ENCODE measurements around the gene SELE. TPM values are rescaled to one million over a fixed set of nuclear protein-coding genes. Genes with fewer than 3 reads are reported as not detected.
"Not testable (repeated sequence)": the region's sequence is repeated elsewhere in the genome, so short reads cannot be mapped to it uniquely, and the experiment has no call there.

Gene SELE
- total and polyA plus RNA-seq, 8 donors, result 0.51 to 3.1 (median 0.69) TPM; not detected in 1

DNA sequence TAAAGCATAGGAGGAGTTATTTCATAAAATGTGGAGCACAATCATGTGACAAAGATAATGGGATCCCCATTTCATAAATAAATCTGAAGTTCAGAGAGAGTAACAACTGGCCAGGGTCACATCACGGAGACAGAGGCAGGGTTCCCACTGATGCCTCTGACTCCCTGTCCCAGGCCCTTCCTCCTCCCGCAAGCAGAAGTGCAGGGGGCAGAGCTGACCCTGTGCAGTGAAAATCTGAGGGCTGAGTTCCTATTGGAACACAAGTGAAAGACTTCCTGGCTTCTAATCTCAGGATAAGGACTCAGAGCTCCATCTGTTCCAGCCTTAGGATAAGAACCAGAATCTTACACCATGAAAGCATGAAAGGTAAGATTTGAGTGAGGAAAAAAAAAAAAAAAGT lies 44.5 kb downstream of the SELE start:
- TF ChIP-seq, protein P1, sequence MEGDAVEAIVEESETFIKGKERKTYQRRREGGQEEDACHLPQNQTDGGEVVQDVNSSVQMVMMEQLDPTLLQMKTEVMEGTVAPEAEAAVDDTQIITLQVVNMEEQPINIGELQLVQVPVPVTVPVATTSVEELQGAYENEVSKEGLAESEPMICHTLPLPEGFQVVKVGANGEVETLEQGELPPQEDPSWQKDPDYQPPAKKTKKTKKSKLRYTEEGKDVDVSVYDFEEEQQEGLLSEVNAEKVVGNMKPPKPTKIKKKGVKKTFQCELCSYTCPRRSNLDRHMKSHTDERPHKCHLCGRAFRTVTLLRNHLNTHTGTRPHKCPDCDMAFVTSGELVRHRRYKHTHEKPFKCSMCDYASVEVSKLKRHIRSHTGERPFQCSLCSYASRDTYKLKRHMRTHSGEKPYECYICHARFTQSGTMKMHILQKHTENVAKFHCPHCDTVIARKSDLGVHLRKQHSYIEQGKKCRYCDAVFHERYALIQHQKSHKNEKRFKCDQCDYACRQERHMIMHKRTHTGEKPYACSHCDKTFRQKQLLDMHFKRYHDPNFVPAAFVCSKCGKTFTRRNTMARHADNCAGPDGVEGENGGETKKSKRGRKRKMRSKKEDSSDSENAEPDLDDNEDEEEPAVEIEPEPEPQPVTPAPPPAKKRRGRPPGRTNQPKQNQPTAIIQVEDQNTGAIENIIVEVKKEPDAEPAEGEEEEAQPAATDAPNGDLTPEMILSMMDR (IDR thresholded peaks at IDR 0.05), result no peak
- Histone ChIP-seq H3K27ac (no peak overlapping the region), H3K27me3 (no peaks in the 10 kb centered on the region), H3K9me3 (no peaks in the 10 kb centered on the region), H3K36me3 (no peaks in the 10 kb centered on the region), H3K4me1 (no peaks in the 10 kb centered on the region), H3K4me3 (no peak overlapping the region)
- 76 to 85% methylated on average over 2 of the region's 2 CpGs for WGBS, 2 donors
- FAIRE-seq (no peak), ATAC-seq (no peak), DNase-seq (no peak)
- intact Hi-C loops (cut with DNase I), result no loop called here

DNA sequence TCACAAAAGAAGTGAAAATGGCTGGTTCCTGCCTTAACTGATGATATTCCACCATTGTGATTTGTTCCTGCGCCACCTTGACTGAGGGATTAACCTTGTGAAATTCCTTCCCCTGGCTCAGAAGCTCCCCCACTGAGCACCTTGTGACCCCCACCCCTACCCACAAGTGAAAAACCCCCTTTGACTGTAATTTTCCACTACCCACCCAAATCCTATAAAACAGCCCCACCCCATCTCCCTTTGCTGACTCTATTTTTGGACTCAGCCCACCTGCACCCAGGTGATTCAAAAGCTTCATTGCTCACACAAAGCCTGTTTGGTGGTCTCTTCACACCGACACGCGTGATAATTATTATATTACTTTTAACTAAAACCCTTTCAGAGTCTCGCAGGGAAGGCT lies 45.5 kb downstream of the SELE start:
- H3K36me3 ChIP-seq; H3K9me3 ChIP-seq; H3K27ac ChIP-seq; FAIRE-seq; intact Hi-C loops (cut with DNase I); H3K4me3 ChIP-seq; H3K4me1 ChIP-seq; ATAC-seq; DNase-seq; H3K27me3 ChIP-seq: not testable (repeated sequence)
- 91 to 95% methylated on average over 5 of the region's 5 CpGs for WGBS, 2 donors

DNA sequence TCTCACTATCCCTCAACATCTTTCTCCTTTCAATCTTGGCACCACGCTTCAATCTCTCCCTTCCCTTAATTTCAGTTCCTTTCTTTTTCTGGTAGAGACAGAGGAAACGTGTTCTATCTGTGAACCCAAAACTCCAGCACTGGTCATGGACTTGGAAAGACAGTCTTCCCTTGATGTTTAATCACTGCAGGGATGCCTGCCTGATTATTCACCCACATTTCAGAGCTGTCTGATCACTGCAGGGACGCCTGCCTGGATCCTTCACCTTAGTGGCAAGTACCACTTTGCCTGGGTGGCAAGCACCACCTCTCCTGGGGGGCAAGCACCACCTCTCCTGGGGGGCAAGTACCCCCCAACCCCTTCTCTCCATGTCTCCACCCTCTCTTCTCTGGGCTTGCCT lies 50.2 kb downstream of the SELE start:
- Histone ChIP-seq H3K4me3 (no peak overlapping the region), H3K9me3 (no peaks in the 10 kb centered on the region), H3K27ac (no peak overlapping the region), H3K4me1 (no peaks in the 10 kb centered on the region), H3K36me3 (no peaks in the 10 kb centered on the region), H3K27me3 (no peaks in the 10 kb centered on the region)
- ATAC-seq, result no peak
- no peak for DNase-seq
- intact Hi-C loops (cut with DNase I), result no loop called here
- WGBS, 2 donors, result 51 to 52% methylated on average over 3 of the region's 3 CpGs
- TF ChIP-seq, protein P1 (IDR thresholded peaks at IDR 0.05), result no peak
- FAIRE-seq, result no peak

DNA sequence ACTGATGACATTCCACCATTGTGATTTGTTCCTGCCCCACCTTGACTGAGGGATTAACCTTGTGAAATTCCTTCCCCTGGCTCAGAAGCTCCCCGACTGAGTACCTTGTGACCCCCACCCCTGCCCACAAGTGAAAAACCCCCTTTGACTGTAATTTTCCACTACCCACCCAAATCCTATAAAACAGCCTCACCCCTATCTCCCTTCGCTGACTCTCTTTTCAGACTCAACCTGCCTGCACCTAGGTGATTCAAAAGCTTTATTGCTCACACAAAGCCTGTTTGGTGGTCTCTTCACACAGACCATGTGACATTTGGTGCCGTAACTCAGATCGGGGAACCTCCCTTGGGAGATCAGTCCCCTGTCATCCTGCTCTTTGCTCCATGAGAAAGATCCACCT lies 50.7 kb downstream of the SELE start:
- H3K4me3 ChIP-seq; H3K27me3 ChIP-seq; ATAC-seq; DNase-seq; H3K9me3 ChIP-seq; H3K36me3 ChIP-seq; intact Hi-C loops (cut with DNase I); H3K27ac ChIP-seq; FAIRE-seq; H3K4me1 ChIP-seq: not testable (repeated sequence)
- 61 to 80% methylated on average over 4 of the region's 4 CpGs for WGBS, 2 donors

DNA sequence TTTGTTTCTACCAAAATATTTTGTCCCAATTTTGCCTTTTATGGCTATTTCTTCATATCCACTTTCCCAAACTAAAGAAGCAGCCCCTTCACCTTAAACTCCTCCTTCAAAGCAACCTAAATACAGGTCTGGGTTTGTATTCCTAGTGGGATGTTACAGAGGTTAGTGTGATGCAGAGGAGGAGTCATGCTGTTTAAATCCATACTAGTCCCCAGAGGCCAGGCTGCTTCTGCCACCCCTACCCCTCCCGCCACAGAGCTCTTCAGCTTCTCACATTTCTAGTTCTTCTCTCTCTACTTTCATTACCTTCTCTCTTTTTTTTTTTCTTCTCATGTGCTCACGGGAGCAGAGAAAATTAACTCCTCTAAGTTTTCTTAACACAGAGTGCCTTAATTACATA lies 51.8 kb downstream of the SELE start:
- H3K9me3 ChIP-seq, result no peaks in the 10 kb centered on the region
- H3K27me3 ChIP-seq, result no peaks in the 10 kb centered on the region
- no peaks in the 10 kb centered on the region for H3K36me3 ChIP-seq
- intact Hi-C loops (cut with DNase I), result no loop called here
- no peak for FAIRE-seq
- no peak for ATAC-seq
- no peak overlapping the region for H3K27ac ChIP-seq
- H3K4me1 ChIP-seq, result no peaks in the 10 kb centered on the region
- no peak overlapping the region for H3K4me3 ChIP-seq
- no peak for DNase-seq
- 12 to 23% methylated on average over 2 of the region's 2 CpGs for WGBS, 2 donors
- TF ChIP-seq, protein P1 (IDR thresholded peaks at IDR 0.05), result no peak

DNA sequence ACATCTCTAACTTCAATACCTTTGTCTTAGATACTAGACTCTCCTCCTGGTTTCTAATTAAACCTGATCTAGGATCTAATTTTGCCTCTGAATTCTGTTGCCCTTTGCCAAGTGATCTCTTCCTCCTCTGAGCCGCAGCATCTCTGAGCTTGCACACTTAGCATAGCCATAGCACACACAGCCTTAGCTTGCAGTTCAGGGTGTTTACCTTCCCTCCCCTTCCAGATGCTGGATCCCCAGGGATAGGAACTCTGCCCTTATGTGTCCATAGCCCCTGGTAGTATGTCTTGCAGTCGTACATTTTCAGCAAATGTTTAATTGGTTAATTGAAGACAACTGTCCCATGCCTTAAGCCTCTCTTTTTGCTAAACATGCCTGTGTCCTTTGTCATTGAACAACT lies 52.7 kb downstream of the SELE start:
- no peak for FAIRE-seq
- DNase-seq, result no peak
- ATAC-seq, result no peak
- H3K9me3 ChIP-seq, result no peaks in the 10 kb centered on the region
- H3K36me3 ChIP-seq, result no peaks in the 10 kb centered on the region
- H3K27me3 ChIP-seq, result no peaks in the 10 kb centered on the region
- TF ChIP-seq, protein P1 (IDR thresholded peaks at IDR 0.05), result no peak
- intact Hi-C loops (cut with DNase I), result no loop called here
- H3K27ac ChIP-seq, result no peak overlapping the region
- WGBS, 2 donors, result 10 to 35% methylated on average over 2 of the region's 2 CpGs
- no peak overlapping the region for H3K4me3 ChIP-seq
- no peaks in the 10 kb centered on the region for H3K4me1 ChIP-seq
